Measurements from ENCODE around the gene RARRES1. TPM values are rescaled to one million over a fixed set of nuclear protein-coding genes. Genes with fewer than 3 reads are reported as not detected.

The RARRES1 gene
- total RNA-seq, 2 donors from 2014 or later = 67.9 to 138 TPM

DNA sequence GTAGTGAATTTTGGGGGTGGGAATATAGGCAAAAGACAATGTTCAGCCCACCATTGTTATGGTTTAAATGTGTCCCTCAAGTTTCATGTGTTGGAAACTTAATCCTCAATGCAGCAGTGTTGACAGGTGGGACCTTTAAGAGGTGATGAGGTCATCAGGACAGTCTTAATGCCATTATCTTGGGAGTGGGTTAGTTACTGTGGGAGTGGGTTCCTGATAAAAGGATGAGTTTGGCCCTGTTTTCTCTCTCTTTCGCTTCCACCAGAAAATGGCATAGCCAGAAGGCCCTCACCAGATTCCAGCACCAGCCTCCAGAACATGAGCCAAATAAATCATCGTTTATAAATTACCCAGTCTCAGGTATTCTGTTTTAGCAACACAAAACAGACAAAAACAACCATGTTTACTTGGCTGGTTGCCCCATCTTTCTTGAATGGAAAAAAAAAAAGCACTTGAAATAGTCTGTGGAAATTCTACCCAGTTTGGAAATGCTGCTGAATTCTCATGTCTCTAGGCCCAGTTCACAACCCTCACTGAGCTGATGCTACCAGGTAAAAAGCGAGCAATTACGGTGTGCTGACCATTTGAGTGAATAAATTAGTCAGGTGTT lies 38.6 kb upstream of the RARRES1 start:
- intact Hi-C loops (cut with DNase I) = loop anchor here (5.0 kb wide), 1 partner anchor 39 kb away; the partner anchor contains the start of gene RARRES1
- Histone ChIP-seq H3K27ac (peak overlapping the region; percentile 77 to 78), H3K9me3 (no peaks in the 10 kb centered on the region), H3K27me3 (replicated peaks; ENCODE audit: insufficient read depth) (no peaks in the 10 kb centered on the region), H3K4me1 (replicated peaks) (peaks cover 11% of the 10 kb centered on the region), H3K36me3 (no peaks in the 10 kb centered on the region), H3K4me3 (no peak overlapping the region)
- WGBS = 90% methylated on average over 4 of the region's 4 CpGs
- TF ChIP-seq, protein P1, sequence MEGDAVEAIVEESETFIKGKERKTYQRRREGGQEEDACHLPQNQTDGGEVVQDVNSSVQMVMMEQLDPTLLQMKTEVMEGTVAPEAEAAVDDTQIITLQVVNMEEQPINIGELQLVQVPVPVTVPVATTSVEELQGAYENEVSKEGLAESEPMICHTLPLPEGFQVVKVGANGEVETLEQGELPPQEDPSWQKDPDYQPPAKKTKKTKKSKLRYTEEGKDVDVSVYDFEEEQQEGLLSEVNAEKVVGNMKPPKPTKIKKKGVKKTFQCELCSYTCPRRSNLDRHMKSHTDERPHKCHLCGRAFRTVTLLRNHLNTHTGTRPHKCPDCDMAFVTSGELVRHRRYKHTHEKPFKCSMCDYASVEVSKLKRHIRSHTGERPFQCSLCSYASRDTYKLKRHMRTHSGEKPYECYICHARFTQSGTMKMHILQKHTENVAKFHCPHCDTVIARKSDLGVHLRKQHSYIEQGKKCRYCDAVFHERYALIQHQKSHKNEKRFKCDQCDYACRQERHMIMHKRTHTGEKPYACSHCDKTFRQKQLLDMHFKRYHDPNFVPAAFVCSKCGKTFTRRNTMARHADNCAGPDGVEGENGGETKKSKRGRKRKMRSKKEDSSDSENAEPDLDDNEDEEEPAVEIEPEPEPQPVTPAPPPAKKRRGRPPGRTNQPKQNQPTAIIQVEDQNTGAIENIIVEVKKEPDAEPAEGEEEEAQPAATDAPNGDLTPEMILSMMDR (IDR thresholded peaks at IDR 0.05) = no peak
- TF ChIP-seq POLR2AphosphoS5 (IDR thresholded peaks at IDR 0.05) (no peak), POLR2A (IDR thresholded peaks at IDR 0.05) (no peak)
- no peak for DNase-seq (ENCODE audit: low spot score)

DNA sequence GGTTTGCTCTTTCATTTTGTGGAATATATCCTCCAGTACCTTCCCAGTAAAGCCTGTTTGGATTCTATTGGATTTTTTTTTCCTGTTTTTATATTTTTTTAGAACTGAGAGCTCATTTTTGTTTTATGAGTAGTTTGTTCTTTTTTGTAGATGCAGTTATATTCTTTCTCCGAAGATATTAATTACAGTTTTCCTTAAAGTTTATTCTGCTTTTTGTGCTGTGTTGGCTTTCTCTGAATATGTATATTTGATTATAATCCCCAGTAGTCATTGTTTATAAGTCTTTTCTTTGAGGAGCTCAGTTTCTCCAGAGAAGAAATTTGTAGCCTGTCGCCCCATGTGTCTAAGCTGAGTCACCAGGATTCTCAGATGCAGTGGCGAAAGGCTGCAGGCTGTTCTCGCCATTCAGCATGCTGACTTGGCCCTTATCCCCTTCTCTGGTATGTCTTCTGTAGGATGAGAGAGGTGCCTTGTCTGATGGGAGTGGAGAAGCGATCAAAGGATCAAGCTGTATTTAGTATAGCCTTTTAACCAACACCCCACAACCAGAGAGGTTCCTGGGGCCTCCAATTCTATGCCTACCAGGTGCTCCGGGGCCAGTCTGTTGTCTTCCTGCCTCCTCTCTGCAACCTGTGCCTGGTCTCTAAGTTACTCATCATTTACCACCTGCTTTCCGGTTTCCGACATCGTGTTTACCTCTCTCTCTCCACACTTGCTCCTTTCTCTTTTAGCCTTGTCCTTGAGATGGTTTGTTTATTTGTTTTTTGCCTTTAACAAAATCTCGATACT lies 37.9 kb upstream of the RARRES1 start:
- no peak overlapping the region for H3K4me3 ChIP-seq
- WGBS = 59% methylated on average over 10 of the region's 10 CpGs
- H3K36me3 ChIP-seq = no peaks in the 10 kb centered on the region
- H3K27ac ChIP-seq = peak overlapping the region; percentile 77 to 78
- intact Hi-C loops (cut with DNase I) = loop anchor here (5.0 kb wide), 1 partner anchor 38 kb away; the partner anchor contains the start of gene RARRES1
- TF ChIP-seq, protein P1 (IDR thresholded peaks at IDR 0.05) = no peak
- TF ChIP-seq POLR2AphosphoS5 (IDR thresholded peaks at IDR 0.05) (no peak), POLR2A (IDR thresholded peaks at IDR 0.05) (no peak)
- DNase-seq (ENCODE audit: low spot score) = no peak
- peaks cover 11% of the 10 kb centered on the region for H3K4me1 ChIP-seq (replicated peaks)
- no peaks in the 10 kb centered on the region for H3K9me3 ChIP-seq
- H3K27me3 ChIP-seq (replicated peaks; ENCODE audit: insufficient read depth) = no peaks in the 10 kb centered on the region

DNA sequence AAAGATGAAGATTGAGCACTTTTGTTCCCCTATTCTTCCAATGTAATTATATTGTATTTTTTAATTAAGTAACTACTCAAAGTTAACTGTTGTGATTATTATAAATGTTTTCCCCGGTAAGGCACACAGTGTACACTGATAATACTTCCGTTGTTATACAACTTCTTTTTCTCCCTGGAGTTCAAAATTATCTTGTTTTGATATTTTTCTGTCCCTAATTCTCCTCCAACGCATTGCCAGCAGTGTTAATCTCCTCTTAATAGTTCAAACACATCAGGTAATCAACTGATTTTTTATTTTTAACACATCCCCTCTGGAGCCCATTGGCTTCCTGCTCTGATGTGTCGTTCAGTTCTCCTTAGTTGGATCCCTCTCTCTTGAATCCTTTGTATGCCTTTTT lies 37.3 kb upstream of the RARRES1 start:
- Histone ChIP-seq H3K4me3 (no peak overlapping the region), H3K4me1 (replicated peaks) (peaks cover 11% of the 10 kb centered on the region), H3K36me3 (no peaks in the 10 kb centered on the region), H3K27me3 (replicated peaks; ENCODE audit: insufficient read depth) (no peaks in the 10 kb centered on the region), H3K9me3 (no peaks in the 10 kb centered on the region), H3K27ac (peak overlapping the region; percentile 77 to 78)
- 12% methylated on average over 4 of the region's 4 CpGs for WGBS
- no peak for DNase-seq (ENCODE audit: low spot score)
- intact Hi-C loops (cut with DNase I) = no loop called here
- no peak for TF ChIP-seq POLR2A (IDR thresholded peaks at IDR 0.05)

DNA sequence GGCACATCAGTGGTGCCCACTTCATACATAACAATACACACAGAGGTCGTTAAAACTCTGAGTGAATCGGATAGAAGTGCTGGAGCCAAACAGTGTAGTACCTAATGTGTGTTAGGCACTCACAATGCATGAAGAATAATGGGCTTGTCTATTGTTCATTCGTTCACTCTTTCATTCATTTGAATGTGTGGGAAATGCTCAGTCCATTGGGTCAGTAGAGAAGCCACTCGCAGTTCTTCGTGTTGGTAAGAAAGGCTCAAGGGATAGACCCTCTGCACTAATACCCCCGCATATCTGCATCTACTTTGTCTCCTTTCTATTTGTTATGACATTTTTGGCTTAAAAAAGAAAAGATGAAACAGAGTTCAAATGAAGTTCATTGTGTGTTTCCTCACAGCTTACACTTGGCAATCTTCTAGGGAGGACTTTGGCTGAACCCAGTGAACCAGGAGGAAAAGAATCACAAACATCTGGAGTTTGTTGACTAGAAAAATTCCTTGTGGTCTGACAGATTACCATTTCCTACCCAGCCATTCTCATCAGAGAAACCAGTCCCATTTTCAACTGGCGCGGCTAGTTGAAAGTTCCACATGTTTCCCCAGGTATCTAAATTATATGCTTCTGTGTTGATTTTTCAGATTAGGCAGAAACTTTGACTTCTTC lies 36.8 kb upstream of the RARRES1 start:
- WGBS = 13% methylated on average over 8 of the region's 8 CpGs

More for the DNA sequence above, 36.8 kb upstream of the RARRES1 start:
- intact Hi-C loops (cut with DNase I) = no loop called here
- Histone ChIP-seq H3K4me1 (replicated peaks) (peaks cover 11% of the 10 kb centered on the region), H3K27ac (peak overlapping the region; percentile 77 to 78), H3K9me3 (no peaks in the 10 kb centered on the region), H3K4me3 (no peak overlapping the region), H3K36me3 (no peaks in the 10 kb centered on the region), H3K27me3 (replicated peaks; ENCODE audit: insufficient read depth) (no peaks in the 10 kb centered on the region)
- no peak for TF ChIP-seq POLR2A (IDR thresholded peaks at IDR 0.05)
- TF ChIP-seq, protein P1 (IDR thresholded peaks at IDR 0.05) = no peak
- TF ChIP-seq POLR2AphosphoS5 (IDR thresholded peaks at IDR 0.05) = peak; percentile 88
- DNase-seq (ENCODE audit: low spot score) = peak; percentile 56

All from prostate gland (tissue), 2 donors.